Immature natural killer cell (primary cell): ENCODE data around the gene TCF4. TPM values are rescaled to one million over a fixed set of nuclear protein-coding genes. Genes with fewer than 3 reads are reported as not detected.

ENCODE experiments used
- DNase-seq, 3 donors: peaks; one replicate each; pipeline ENCODE4 v3.0.0; 2022; ENCODE audit warnings: mixed read lengths in 1 of 3
- H3K27ac Mint-ChIP-seq, 6 donors: one replicate each; pipeline ENCODE4 v1.8.0; 2020; ENCODE audit warnings: mixed read lengths in 6 of 6, mild to moderate bottlenecking in 5 of 6, inconsistent platforms in 4 of 6, moderate library complexity in 3 of 6
- H3K27me3 Mint-ChIP-seq, 3 donors: one replicate each; pipeline ENCODE4 v1.8.0; 2020 to 2021; ENCODE audit warnings: low read depth in 3 of 3, mild to moderate bottlenecking in 3 of 3, mixed read lengths in 3 of 3, moderate library complexity in 3 of 3, inconsistent platforms in 1 of 3
- H3K36me3 Mint-ChIP-seq, 3 donors: one replicate each; pipeline ENCODE4 v1.8.0; 2020; ENCODE audit warnings: mixed read lengths in 3 of 3, inconsistent platforms in 2 of 3, mild to moderate bottlenecking in 2 of 3
- H3K4me1 Mint-ChIP-seq, 2 donors: one replicate each; pipeline ENCODE4 v1.8.0; 2020; ENCODE audit warnings: inconsistent platforms in 2 of 2, mild to moderate bottlenecking in 2 of 2, mixed read lengths in 2 of 2, moderate library complexity in 1 of 2
- H3K4me3 Mint-ChIP-seq, 5 donors: one replicate each; pipeline ENCODE4 v1.8.0; 2020; ENCODE audit warnings: mild to moderate bottlenecking in 5 of 5, mixed read lengths in 5 of 5, inconsistent platforms in 3 of 5, moderate library complexity in 3 of 5
- H3K9me3 Mint-ChIP-seq, 6 donors: one replicate each; pipeline ENCODE4 v1.8.0; 2020; ENCODE audit warnings: mild to moderate bottlenecking in 6 of 6, mixed read lengths in 6 of 6, inconsistent platforms in 4 of 6, moderate library complexity in 3 of 6
- polyA plus RNA-seq, 3 donors: library from polyadenylated mRNA; unstranded; fragments of 300-500 nt; fragmentation: Illumina TruSeq; gene quantifications; one replicate each; pipeline ENCODE4 v1.2.3, GENCODE V29; 2021

TCF4 gene
- polyA plus RNA-seq, 3 donors from 2014 or later: 7.7 to 28.0 (median 17.6) TPM

- no peak overlapping the region for H3K4me3 Mint-ChIP-seq
- no peak for DNase-seq
- no peaks in the 10 kb centered on the region for H3K4me1 Mint-ChIP-seq
- no peaks in the 10 kb centered on the region for H3K9me3 Mint-ChIP-seq
- peaks cover 0 to 2% (median 0%) of the 10 kb centered on the region in 3 donors for H3K27me3 Mint-ChIP-seq
- H3K36me3 Mint-ChIP-seq: no peaks in the 10 kb centered on the region
- no peak overlapping the region for H3K27ac Mint-ChIP-seq
These were observed 70.9 kb downstream of the TCF4 start for GRCh38 chr18:55517055-55517454.

- no peak for DNase-seq
- Mint-ChIP-seq H3K4me1 (peaks cover 0 to 2% of the 10 kb centered on the region in 2 donors), H3K27ac (no peak overlapping the region), H3K9me3 (no peaks in the 10 kb centered on the region), H3K4me3 (no peak overlapping the region), H3K27me3 (peaks cover 0 to 2% (median 0%) of the 10 kb centered on the region in 3 donors), H3K36me3 (no peaks in the 10 kb centered on the region)
These were observed 71.9 kb downstream of the TCF4 start for GRCh38 chr18:55515941-55516710.

- Mint-ChIP-seq H3K4me3 (no peak overlapping the region), H3K9me3 (no peaks in the 10 kb centered on the region), H3K27me3 (peaks cover 0 to 4% (median 2%) of the 10 kb centered on the region in 3 donors), H3K4me1 (peaks cover 7 to 11% of the 10 kb centered on the region in 2 donors), H3K27ac (no peak overlapping the region), H3K36me3 (no peaks in the 10 kb centered on the region)
- DNase-seq: no peak
These were observed 72.8 kb downstream of the TCF4 start for GRCh38 chr18:55515214-55515613.

GRCh38 chr18:55513161-55513560 is 74.8 kb downstream of the TCF4 start:
- H3K27me3 Mint-ChIP-seq: peaks cover 2 to 4% (median 2%) of the 10 kb centered on the region in 3 donors
- H3K4me1 Mint-ChIP-seq: peaks cover 12 to 22% of the 10 kb centered on the region in 2 donors
- no peak for DNase-seq
- H3K4me3 Mint-ChIP-seq: no peak overlapping the region
- H3K36me3 Mint-ChIP-seq: no peaks in the 10 kb centered on the region
- H3K27ac Mint-ChIP-seq: no peak overlapping the region
- H3K9me3 Mint-ChIP-seq: no peaks in the 10 kb centered on the region

GRCh38 chr18:55511277-55511676 is 76.7 kb downstream of the TCF4 start:
- Mint-ChIP-seq H3K4me1 (peaks cover 12 to 25% of the 10 kb centered on the region in 2 donors), H3K27ac (no peak overlapping the region), H3K36me3 (no peaks in the 10 kb centered on the region), H3K27me3 (peaks cover 1 to 4% (median 2%) of the 10 kb centered on the region in 3 donors), H3K4me3 (no peak overlapping the region), H3K9me3 (no peaks in the 10 kb centered on the region)
- DNase-seq: no peak

GRCh38 chr18:55510809-55511208 is 77.2 kb downstream of the TCF4 start:
- DNase-seq: no peak
- no peaks in the 10 kb centered on the region for H3K36me3 Mint-ChIP-seq

GRCh38 chr18:55509631-55510324 is 78.2 kb downstream of the TCF4 start:
- Mint-ChIP-seq H3K27me3 (peaks cover 1 to 4% (median 2%) of the 10 kb centered on the region in 3 donors), H3K9me3 (no peaks in the 10 kb centered on the region), H3K27ac (peak overlapping the region in 2 of 6 donors; percentile 46 to 82), H3K4me3 (peak overlapping the region in 2 of 5 donors; percentile 24 to 61), H3K4me1 (peaks cover 12 to 30% of the 10 kb centered on the region in 2 donors), H3K36me3 (no peaks in the 10 kb centered on the region)
- no peak for DNase-seq

More at GRCh38 chr18:55510809-55511208, 77.2 kb downstream of the TCF4 start:
- no peaks in the 10 kb centered on the region for H3K9me3 Mint-ChIP-seq
- peak overlapping the region in 1 of 6 donors; percentile 82 for H3K27ac Mint-ChIP-seq
- peaks cover 12 to 30% of the 10 kb centered on the region in 2 donors for H3K4me1 Mint-ChIP-seq
- H3K27me3 Mint-ChIP-seq: peaks cover 1 to 4% (median 2%) of the 10 kb centered on the region in 3 donors
- peak overlapping the region in 3 of 5 donors; percentile 3 to 61 (median 8) for H3K4me3 Mint-ChIP-seq

GRCh38 chr18:55508651-55509050 is 79.3 kb downstream of the TCF4 start:
- Mint-ChIP-seq H3K4me3 (no peak overlapping the region), H3K4me1 (peaks cover 12 to 30% of the 10 kb centered on the region in 2 donors), H3K36me3 (peaks cover 0 to 3% (median 0%) of the 10 kb centered on the region in 3 donors), H3K27me3 (peaks cover 1 to 4% (median 2%) of the 10 kb centered on the region in 3 donors), H3K9me3 (no peaks in the 10 kb centered on the region), H3K27ac (no peak overlapping the region)
- DNase-seq: no peak

- Mint-ChIP-seq H3K27me3 (peaks cover 3 to 5% (median 4%) of the 10 kb centered on the region in 3 donors), H3K4me3 (no peak overlapping the region), H3K9me3 (no peaks in the 10 kb centered on the region), H3K36me3 (peaks cover 0 to 3% (median 0%) of the 10 kb centered on the region in 3 donors), H3K4me1 (peaks cover 12 to 28% of the 10 kb centered on the region in 2 donors), H3K27ac (no peak overlapping the region)
- DNase-seq: no peak
These were observed 81.9 kb downstream of the TCF4 start for GRCh38 chr18:55506074-55506473.

GRCh38 chr18:55504808-55505207 is 83.2 kb downstream of the TCF4 start:
- Mint-ChIP-seq H3K27ac (no peak overlapping the region), H3K27me3 (peaks cover 0 to 5% (median 3%) of the 10 kb centered on the region in 3 donors), H3K36me3 (peaks cover 0 to 3% (median 0%) of the 10 kb centered on the region in 3 donors), H3K4me1 (peaks cover 2 to 15% of the 10 kb centered on the region in 2 donors), H3K9me3 (no peaks in the 10 kb centered on the region), H3K4me3 (no peak overlapping the region)
- DNase-seq: no peak

- Mint-ChIP-seq H3K27ac (no peak overlapping the region), H3K9me3 (no peaks in the 10 kb centered on the region), H3K36me3 (peaks cover 0 to 3% (median 0%) of the 10 kb centered on the region in 3 donors), H3K4me3 (no peak overlapping the region), H3K27me3 (peaks cover 0 to 3% (median 3%) of the 10 kb centered on the region in 3 donors), H3K4me1 (peaks cover 0 to 8% of the 10 kb centered on the region in 2 donors)
- no peak for DNase-seq
These were observed 84.7 kb downstream of the TCF4 start for GRCh38 chr18:55503167-55503820.

- DNase-seq: no peak
- Mint-ChIP-seq H3K9me3 (no peaks in the 10 kb centered on the region), H3K27me3 (peaks cover 0 to 3% (median 1%) of the 10 kb centered on the region in 3 donors), H3K4me1 (peaks cover 0 to 8% of the 10 kb centered on the region in 2 donors), H3K36me3 (peaks cover 0 to 3% (median 0%) of the 10 kb centered on the region in 3 donors), H3K4me3 (no peak overlapping the region), H3K27ac (no peak overlapping the region)
These were observed 85.8 kb downstream of the TCF4 start for GRCh38 chr18:55501982-55502710.

GRCh38 chr18:55501579-55501978 is 86.4 kb downstream of the TCF4 start:
- Mint-ChIP-seq H3K36me3 (peaks cover 0 to 3% (median 0%) of the 10 kb centered on the region in 3 donors), H3K4me3 (no peak overlapping the region), H3K9me3 (no peaks in the 10 kb centered on the region), H3K27ac (no peak overlapping the region), H3K4me1 (peaks cover 0 to 8% of the 10 kb centered on the region in 2 donors), H3K27me3 (peaks cover 0 to 3% (median 1%) of the 10 kb centered on the region in 3 donors)
- DNase-seq: no peak
